Activated naive CD8-positive, alpha-beta T cell treated with anti-CD3 and anti-CD28 coated beads, Interleukin-2, amount 10 ng/mL, durations not matched to agents 7 days and 5 days (primary cell): ENCODE results near the gene IL3. TPM values are rescaled to one million over a fixed set of nuclear protein-coding genes. Genes with fewer than 3 reads are reported as not detected.

ENCODE experiments used
- ATAC-seq: fragments of 150-1000 bp; cut with Tn5 transposase; one replicate; pipeline ENCODE4 v1.10.0; 2021; ENCODE audit warnings: low read depth, moderate library complexity
- POLR2A ChIA-PET: fragments of 350-600 bp; sonication (Branson Sonifier 250); formaldehyde crosslinking; loops from one replicate; lab custom pipeline; 2021; ENCODE audit warnings: antibody characterized with exemption; lab: Charles Lee
- DNase-seq: peaks from one replicate; pipeline ENCODE4 v3.0.0; 2021
- H3K27ac Mint-ChIP-seq: one replicate; pipeline ENCODE4 v1.8.0; 2022; ENCODE audit warnings: mild to moderate bottlenecking, mixed read lengths
- H3K27me3 Mint-ChIP-seq: one replicate; pipeline ENCODE4 v1.8.0; 2022; ENCODE audit warnings: mild to moderate bottlenecking, moderate library complexity, mixed read lengths
- H3K36me3 Mint-ChIP-seq: one replicate; pipeline ENCODE4 v1.8.0; 2021; ENCODE audit warnings: mild to moderate bottlenecking, mixed read lengths
- H3K4me1 Mint-ChIP-seq: one replicate; pipeline ENCODE4 v1.8.0; 2021; ENCODE audit warnings: mixed read lengths
- H3K4me3 Mint-ChIP-seq: one replicate; pipeline ENCODE4 v1.8.0; 2022; ENCODE audit warnings: mild to moderate bottlenecking, moderate library complexity, mixed read lengths
- H3K9me3 Mint-ChIP-seq: one replicate; pipeline ENCODE4 v1.8.0; 2021; ENCODE audit warnings: mixed read lengths
- total RNA-seq, 2 experiments: library from RNA; stranded (reverse); gene quantifications; one replicate each; pipeline ENCODE4 v1.2.3, GENCODE V29; 2021

Gene IL3
- total RNA-seq, 2 experiments from 2014 or later = not detected

GRCh38 chr5:132020568-132021339, 39.7 kb upstream of the IL3 start:
- Mint-ChIP-seq H3K27me3 (peaks cover 30% of the 10 kb centered on the region), H3K9me3 (no peaks in the 10 kb centered on the region), H3K36me3 (no peaks in the 10 kb centered on the region), H3K4me1 (peaks cover 53% of the 10 kb centered on the region), H3K4me3 (peak overlapping the region; percentile 76), H3K27ac (peak overlapping the region; percentile 93)
- no peak for DNase-seq
- ATAC-seq = peak; percentile 58
- POLR2A ChIA-PET = interaction anchor here (0.6 to 1.2 kb wide), 3 partner anchors 37 to 758 kb away, joined by 4 to 7 read pairs (median 5); no protein-coding TSS in a partner anchor

GRCh38 chr5:132021654-132022053, 38.8 kb upstream of the IL3 start:
- H3K9me3 Mint-ChIP-seq = no peaks in the 10 kb centered on the region
- H3K4me3 Mint-ChIP-seq = no peak overlapping the region
- ATAC-seq (no peak), DNase-seq (no peak)
- POLR2A ChIA-PET = interaction anchor here (1.2 kb wide), 1 partner anchor 42 kb away, joined by 4 read pairs; no protein-coding TSS in a partner anchor
- H3K27ac Mint-ChIP-seq = no peak overlapping the region
- no peaks in the 10 kb centered on the region for H3K36me3 Mint-ChIP-seq
- H3K4me1 Mint-ChIP-seq = peaks cover 48% of the 10 kb centered on the region
- peaks cover 21% of the 10 kb centered on the region for H3K27me3 Mint-ChIP-seq

GRCh38 chr5:132022737-132023136, 37.7 kb upstream of the IL3 start:
- no peak for ATAC-seq
- POLR2A ChIA-PET = no interaction called here
- H3K27ac Mint-ChIP-seq = no peak overlapping the region

GRCh38 chr5:132023258-132024116, 37.0 kb upstream of the IL3 start:
- no peak overlapping the region for H3K27ac Mint-ChIP-seq
- no peaks in the 10 kb centered on the region for H3K9me3 Mint-ChIP-seq
- H3K36me3 Mint-ChIP-seq = peaks cover 1% of the 10 kb centered on the region
- POLR2A ChIA-PET = interaction anchor here (0.8 kb wide), 1 partner anchor 36 kb away, joined by 3 read pairs; no protein-coding TSS in a partner anchor
- peaks cover 11% of the 10 kb centered on the region for H3K27me3 Mint-ChIP-seq
- peaks cover 41% of the 10 kb centered on the region for H3K4me1 Mint-ChIP-seq
- DNase-seq (no peak), ATAC-seq (no peak)
- no peak overlapping the region for H3K4me3 Mint-ChIP-seq

More at GRCh38 chr5:132022737-132023136, 37.7 kb upstream of the IL3 start:
- H3K4me1 Mint-ChIP-seq = peaks cover 39% of the 10 kb centered on the region
- no peak for DNase-seq
- H3K27me3 Mint-ChIP-seq = peaks cover 13% of the 10 kb centered on the region
- no peak overlapping the region for H3K4me3 Mint-ChIP-seq
- no peaks in the 10 kb centered on the region for H3K36me3 Mint-ChIP-seq
- H3K9me3 Mint-ChIP-seq = no peaks in the 10 kb centered on the region

- no peak overlapping the region for H3K27ac Mint-ChIP-seq
- DNase-seq = no peak
- peaks cover 1% of the 10 kb centered on the region for H3K36me3 Mint-ChIP-seq
- no peak for ATAC-seq
- peaks cover 11% of the 10 kb centered on the region for H3K27me3 Mint-ChIP-seq
- no peaks in the 10 kb centered on the region for H3K9me3 Mint-ChIP-seq
- H3K4me1 Mint-ChIP-seq = peaks cover 37% of the 10 kb centered on the region
- POLR2A ChIA-PET = interaction anchor here (0.8 kb wide), 1 partner anchor 35 kb away, joined by 3 read pairs; no protein-coding TSS in a partner anchor
- H3K4me3 Mint-ChIP-seq = no peak overlapping the region
Observed at GRCh38 chr5:132024117-132024435, 36.4 kb upstream of the IL3 start.

GRCh38 chr5:132024789-132025402, 35.6 kb upstream of the IL3 start:
- H3K27ac Mint-ChIP-seq = no peak overlapping the region
- POLR2A ChIA-PET = no interaction called here
- H3K36me3 Mint-ChIP-seq = peaks cover 6% of the 10 kb centered on the region
- H3K9me3 Mint-ChIP-seq = no peaks in the 10 kb centered on the region
- peaks cover 35% of the 10 kb centered on the region for H3K4me1 Mint-ChIP-seq
- DNase-seq (no peak), ATAC-seq (no peak)
- H3K27me3 Mint-ChIP-seq = peaks cover 12% of the 10 kb centered on the region
- H3K4me3 Mint-ChIP-seq = no peak overlapping the region

GRCh38 chr5:132025403-132025971, 35.0 kb upstream of the IL3 start:
- Mint-ChIP-seq H3K27me3 (peaks cover 15% of the 10 kb centered on the region), H3K4me1 (peaks cover 30% of the 10 kb centered on the region), H3K9me3 (peaks cover 2% of the 10 kb centered on the region), H3K36me3 (peaks cover 12% of the 10 kb centered on the region), H3K27ac (no peak overlapping the region), H3K4me3 (no peak overlapping the region)
- no peak for ATAC-seq
- POLR2A ChIA-PET = no interaction called here
- DNase-seq = no peak

- Mint-ChIP-seq H3K27ac (no peak overlapping the region), H3K27me3 (peaks cover 13% of the 10 kb centered on the region), H3K4me1 (peaks cover 23% of the 10 kb centered on the region), H3K4me3 (peak overlapping the region; percentile 63), H3K9me3 (peaks cover 2% of the 10 kb centered on the region), H3K36me3 (peaks cover 13% of the 10 kb centered on the region)
- ATAC-seq = peak; percentile 94
- no peak for DNase-seq
- POLR2A ChIA-PET = no interaction called here
Observed at GRCh38 chr5:132026516-132027008, 33.9 kb upstream of the IL3 start.

- Mint-ChIP-seq H3K4me1 (peaks cover 23% of the 10 kb centered on the region), H3K36me3 (peaks cover 13% of the 10 kb centered on the region), H3K27ac (no peak overlapping the region), H3K4me3 (peak overlapping the region; percentile 63), H3K9me3 (peaks cover 2% of the 10 kb centered on the region), H3K27me3 (peaks cover 13% of the 10 kb centered on the region)
- ATAC-seq = peak; percentile 31
- no peak for DNase-seq
- POLR2A ChIA-PET = interaction anchor here (1.1 kb wide), 1 partner anchor 16 kb away, joined by 3 read pairs; the partner anchor contains the start of gene ACSL6
Observed at GRCh38 chr5:132027027-132027426, 33.4 kb upstream of the IL3 start.

- POLR2A ChIA-PET = no interaction called here
- DNase-seq (no peak), ATAC-seq (no peak)
- no peak overlapping the region for H3K27ac Mint-ChIP-seq
- H3K36me3 Mint-ChIP-seq = peaks cover 25% of the 10 kb centered on the region
- peaks cover 10% of the 10 kb centered on the region for H3K4me1 Mint-ChIP-seq
- no peak overlapping the region for H3K4me3 Mint-ChIP-seq
- H3K9me3 Mint-ChIP-seq = peaks cover 9% of the 10 kb centered on the region
- peaks cover 20% of the 10 kb centered on the region for H3K27me3 Mint-ChIP-seq
Observed at GRCh38 chr5:132029609-132030330, 30.7 kb upstream of the IL3 start.

GRCh38 chr5:132030610-132031009, 29.8 kb upstream of the IL3 start:
- Mint-ChIP-seq H3K4me3 (no peak overlapping the region), H3K27ac (no peak overlapping the region), H3K9me3 (peaks cover 10% of the 10 kb centered on the region), H3K36me3 (peaks cover 25% of the 10 kb centered on the region), H3K4me1 (peaks cover 10% of the 10 kb centered on the region), H3K27me3 (peaks cover 24% of the 10 kb centered on the region)
- ATAC-seq (no peak), DNase-seq (no peak)
- POLR2A ChIA-PET = no interaction called here

GRCh38 chr5:132032196-132032595, 28.3 kb upstream of the IL3 start:
- POLR2A ChIA-PET = no interaction called here
- H3K4me1 Mint-ChIP-seq = peaks cover 10% of the 10 kb centered on the region
- H3K27me3 Mint-ChIP-seq = peaks cover 30% of the 10 kb centered on the region
- no peak for ATAC-seq
- no peak overlapping the region for H3K27ac Mint-ChIP-seq
- no peak overlapping the region for H3K4me3 Mint-ChIP-seq
- H3K36me3 Mint-ChIP-seq = peaks cover 25% of the 10 kb centered on the region
- DNase-seq = no peak
- peaks cover 10% of the 10 kb centered on the region for H3K9me3 Mint-ChIP-seq
